HEK293 (cell line): ENCODE data around the gene PKD2.

Experiments used
- BCL11B ChIP-seq: fragments of 450-650 bp; formaldehyde crosslinking; IDR thresholded peaks from 2 replicates; pipeline ENCODE4 v1.5.1; 2016; ENCODE audit warnings: low read depth, missing biosample characterization, missing genetic modification characterization
- IKZF3 ChIP-seq: fragments of 450-650 bp; IDR thresholded peaks from 2 replicates; pipeline ENCODE4 v1.5.0; 2018; ENCODE audit warnings: missing biosample characterization, mild to moderate bottlenecking, missing genetic modification characterization, moderate library complexity
- KLF10 ChIP-seq: fragments of 450-650 bp; IDR thresholded peaks from 2 replicates; pipeline ENCODE4 v1.5.1; 2018; ENCODE audit warnings: missing biosample characterization, mild to moderate bottlenecking, missing genetic modification characterization
- OSR2 ChIP-seq: fragments of 450-650 bp; formaldehyde crosslinking; IDR thresholded peaks from 2 replicates; pipeline ENCODE4 v1.5.1; 2016; ENCODE audit warnings: missing biosample characterization, missing genetic modification characterization
- OVOL3 ChIP-seq: fragments of 450-650 bp; formaldehyde crosslinking; IDR thresholded peaks from 2 replicates; pipeline ENCODE4 v1.5.1; 2016; ENCODE audit warnings: missing biosample characterization, missing genetic modification characterization
- ZBTB17 ChIP-seq: fragments of 450-650 bp; formaldehyde crosslinking; IDR thresholded peaks from 2 replicates; pipeline ENCODE4 v1.5.1; 2016; ENCODE audit warnings: missing biosample characterization, missing genetic modification characterization
- ZBTB20 ChIP-seq: fragments of 450-650 bp; formaldehyde crosslinking; IDR thresholded peaks from 2 replicates; pipeline ENCODE4 v1.5.1; 2016; ENCODE audit warnings: missing biosample characterization, missing genetic modification characterization
- ZBTB8A ChIP-seq: fragments of 450-650 bp; formaldehyde crosslinking; IDR thresholded peaks from 2 replicates; pipeline ENCODE4 v1.5.1; 2016; ENCODE audit warnings: missing biosample characterization, missing genetic modification characterization
- ZEB2 ChIP-seq: fragments of 450-650 bp; formaldehyde crosslinking; IDR thresholded peaks from 2 replicates; pipeline ENCODE4 v1.5.1; 2016; ENCODE audit warnings: missing biosample characterization, missing genetic modification characterization
- ZIC2 ChIP-seq: fragments of 450-650 bp; formaldehyde crosslinking; IDR thresholded peaks from 2 replicates; pipeline ENCODE4 v1.5.1; 2016; ENCODE audit warnings: missing biosample characterization, missing genetic modification characterization
- ZNF132 ChIP-seq: fragments of 450-650 bp; formaldehyde crosslinking; IDR thresholded peaks from 2 replicates; pipeline ENCODE4 v1.5.1; 2017; ENCODE audit warnings: missing biosample characterization, missing genetic modification characterization, borderline replicate concordance
- ZNF155 ChIP-seq: fragments of 450-650 bp; formaldehyde crosslinking; IDR thresholded peaks from 2 replicates; pipeline ENCODE4 v1.5.1; 2016; ENCODE audit warnings: missing biosample characterization, missing genetic modification characterization
- ZNF175 ChIP-seq: fragments of 450-650 bp; formaldehyde crosslinking; IDR thresholded peaks from 2 replicates; pipeline ENCODE4 v1.5.1; 2016; ENCODE audit warnings: missing biosample characterization, missing genetic modification characterization
- ZNF184 ChIP-seq: fragments of 450-650 bp; IDR thresholded peaks from 2 replicates; pipeline ENCODE4 v1.5.1; 2018; ENCODE audit warnings: missing biosample characterization, mild to moderate bottlenecking, missing genetic modification characterization
- ZNF211 ChIP-seq: fragments of 450-650 bp; formaldehyde crosslinking; IDR thresholded peaks from 2 replicates; pipeline ENCODE4 v1.5.1; 2016; ENCODE audit warnings: low read depth, missing biosample characterization, missing genetic modification characterization
- ZNF248 ChIP-seq: fragments of 450-650 bp; formaldehyde crosslinking; IDR thresholded peaks from 2 replicates; pipeline ENCODE4 v1.5.1; 2017; ENCODE audit warnings: missing biosample characterization, missing genetic modification characterization
- ZNF266 ChIP-seq: fragments of 450-650 bp; formaldehyde crosslinking; IDR thresholded peaks from 2 replicates; pipeline ENCODE4 v1.5.1; 2016; ENCODE audit warnings: missing biosample characterization, missing genetic modification characterization, low read depth
- ZNF416 ChIP-seq: fragments of 450-650 bp; formaldehyde crosslinking; IDR thresholded peaks from 2 replicates; pipeline ENCODE4 v1.5.1; 2016; ENCODE audit warnings: missing biosample characterization, missing genetic modification characterization
- ZNF423 ChIP-seq: fragments of 450-650 bp; formaldehyde crosslinking; IDR thresholded peaks from 2 replicates; pipeline ENCODE4 v1.5.1; 2016; ENCODE audit warnings: missing biosample characterization, missing genetic modification characterization
- ZNF501 ChIP-seq: fragments of 450-650 bp; formaldehyde crosslinking; IDR thresholded peaks from 2 replicates; pipeline ENCODE4 v1.5.1; 2016; ENCODE audit warnings: missing biosample characterization, missing genetic modification characterization
- ZNF629 ChIP-seq: fragments of 450-650 bp; formaldehyde crosslinking; IDR thresholded peaks from 2 replicates; pipeline ENCODE4 v1.5.1; 2017; ENCODE audit warnings: missing biosample characterization, missing genetic modification characterization
- ZNF677 ChIP-seq: fragments of 450-650 bp; IDR thresholded peaks from 2 replicates; pipeline ENCODE4 v1.5.0; 2018; ENCODE audit warnings: missing biosample characterization, mild to moderate bottlenecking, missing genetic modification characterization, moderate library complexity
- ZNF747 ChIP-seq: fragments of 450-650 bp; formaldehyde crosslinking; IDR thresholded peaks from 2 replicates; pipeline ENCODE4 v1.5.1; 2016; ENCODE audit warnings: missing biosample characterization, missing genetic modification characterization
- ZNF768 ChIP-seq: fragments of 450-650 bp; formaldehyde crosslinking; IDR thresholded peaks from 2 replicates; pipeline ENCODE4 v1.5.1; 2018; ENCODE audit warnings: missing biosample characterization, mild to moderate bottlenecking, missing genetic modification characterization
- ZNF837 ChIP-seq: fragments of 450-650 bp; formaldehyde crosslinking; IDR thresholded peaks from 2 replicates; pipeline ENCODE4 v1.5.1; 2016; ENCODE audit warnings: missing biosample characterization, missing genetic modification characterization
- ZSCAN30 ChIP-seq: fragments of 450-650 bp; IDR thresholded peaks from 2 replicates; pipeline ENCODE4 v1.5.1; 2018; ENCODE audit warnings: missing biosample characterization, mild to moderate bottlenecking, missing genetic modification characterization, moderate library complexity
- TF ChIP-seq, protein P1 (sequence below): IDR thresholded peaks from 2 replicates; pipeline ENCODE4 v1.6.1; 2011; ENCODE audit warnings: mild to moderate bottlenecking, low read depth, low read length, borderline replicate concordance
- TF ChIP-seq, protein P2 (sequence below): fragments of 450-650 bp; formaldehyde crosslinking; IDR thresholded peaks from 2 replicates; pipeline ENCODE4 v1.5.1; 2016; ENCODE audit warnings: missing biosample characterization, missing genetic modification characterization
- TF ChIP-seq, protein P3 (sequence below): fragments of 450-650 bp; formaldehyde crosslinking; IDR thresholded peaks from 2 replicates; pipeline ENCODE4 v1.5.1; 2016; ENCODE audit warnings: missing biosample characterization, missing genetic modification characterization
- TF ChIP-seq, protein P4 (sequence below): fragments of 450-650 bp; formaldehyde crosslinking; IDR thresholded peaks from 2 replicates; pipeline ENCODE4; 2016; ENCODE audit warnings: missing biosample characterization, missing genetic modification characterization
- TF ChIP-seq, protein P5 (sequence below): sonication (generic); formaldehyde crosslinking; IDR thresholded peaks from 2 replicates; pipeline ENCODE4 v1.8.1; 2022; ENCODE audit warnings: mild to moderate bottlenecking, moderate library complexity, missing genetic modification reagents
- TF ChIP-seq, protein P6 (sequence below): fragments of 450-650 bp; formaldehyde crosslinking; IDR thresholded peaks from 2 replicates; pipeline ENCODE4 v1.5.1; 2016; ENCODE audit warnings: missing biosample characterization, missing genetic modification characterization

PKD2 gene

DNA sequence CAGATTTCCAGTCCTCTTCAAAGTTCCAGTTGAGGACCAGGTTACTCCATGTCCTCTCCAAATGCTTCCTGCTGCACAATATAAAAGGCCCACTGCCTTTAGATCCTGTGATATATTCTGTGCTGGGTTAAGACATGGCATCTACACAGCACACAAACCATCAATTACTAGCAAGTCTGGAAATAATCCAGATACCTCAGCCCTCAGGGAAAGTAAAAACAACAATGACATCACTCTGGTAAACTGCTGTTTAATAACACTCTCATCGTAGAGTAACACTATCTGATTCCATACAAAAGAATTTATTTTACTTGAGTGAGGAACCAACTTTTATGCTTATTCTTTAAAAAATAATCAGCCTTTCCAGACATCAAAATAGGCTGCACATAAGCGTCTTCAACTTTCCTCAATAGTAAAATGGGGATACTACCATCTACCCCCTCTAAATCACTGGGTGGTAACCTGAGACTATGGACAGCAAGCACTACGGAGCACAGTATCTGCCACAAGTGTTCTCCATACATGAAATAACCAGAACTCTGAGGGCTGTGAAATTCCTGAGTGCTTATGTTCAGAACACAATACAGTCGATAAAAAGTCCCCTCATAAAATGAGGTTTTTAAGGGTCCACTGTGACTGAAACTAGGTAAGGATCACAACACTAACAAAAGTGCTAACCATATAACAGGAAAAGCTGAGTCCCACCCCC is 97.6 kb downstream of the PKD2 start (continued):
- TF ChIP-seq ZNF423 (tag by site-specific recombination) (no peak), ZNF501 (tag by site-specific recombination) (no peak), IKZF3 (tag by site-specific recombination) (peak; percentile 87), ZNF416 (tag by site-specific recombination) (no peak), ZBTB8A (tag by site-specific recombination) (peak; percentile 65), ZEB2 (tag by site-specific recombination) (peak; percentile 78), ZNF768 (tag by site-specific recombination) (no peak), ZNF184 (tag by site-specific recombination) (0 out of 2 replicates have a peak, but pooled peaks have one; percentile 58), ZNF132 (no peak), ZBTB17 (peak; percentile 71), ZBTB20 (no peak), OSR2 (0 out of 2 replicates have a peak, but pooled peaks have one; percentile 33), KLF10 (tag by site-specific recombination) (peak; percentile 63; the same call in 1 of the 2 replicates), ZNF837 (tag by site-specific recombination) (no peak), ZNF175 (no peak), ZNF629 (peak; percentile 85), ZSCAN30 (tag by site-specific recombination) (0 out of 2 replicates have a peak, but pooled peaks have one; percentile 19), ZNF155 (tag by site-specific recombination) (no peak), ZIC2 (tag by site-specific recombination) (no peak), ZNF248 (tag by site-specific recombination) (no peak), ZNF677 (tag by site-specific recombination) (no peak), ZNF211 (tag by site-specific recombination) (no peak), ZNF266 (tag by site-specific recombination) (no peak), OVOL3 (tag by site-specific recombination) (no peak), ZNF747 (tag by site-specific recombination) (no peak), BCL11B (tag by site-specific recombination) (no peak)
- TF ChIP-seq, protein P1, sequence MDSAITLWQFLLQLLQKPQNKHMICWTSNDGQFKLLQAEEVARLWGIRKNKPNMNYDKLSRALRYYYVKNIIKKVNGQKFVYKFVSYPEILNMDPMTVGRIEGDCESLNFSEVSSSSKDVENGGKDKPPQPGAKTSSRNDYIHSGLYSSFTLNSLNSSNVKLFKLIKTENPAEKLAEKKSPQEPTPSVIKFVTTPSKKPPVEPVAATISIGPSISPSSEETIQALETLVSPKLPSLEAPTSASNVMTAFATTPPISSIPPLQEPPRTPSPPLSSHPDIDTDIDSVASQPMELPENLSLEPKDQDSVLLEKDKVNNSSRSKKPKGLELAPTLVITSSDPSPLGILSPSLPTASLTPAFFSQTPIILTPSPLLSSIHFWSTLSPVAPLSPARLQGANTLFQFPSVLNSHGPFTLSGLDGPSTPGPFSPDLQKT: no peak
- TF ChIP-seq, protein P2, sequence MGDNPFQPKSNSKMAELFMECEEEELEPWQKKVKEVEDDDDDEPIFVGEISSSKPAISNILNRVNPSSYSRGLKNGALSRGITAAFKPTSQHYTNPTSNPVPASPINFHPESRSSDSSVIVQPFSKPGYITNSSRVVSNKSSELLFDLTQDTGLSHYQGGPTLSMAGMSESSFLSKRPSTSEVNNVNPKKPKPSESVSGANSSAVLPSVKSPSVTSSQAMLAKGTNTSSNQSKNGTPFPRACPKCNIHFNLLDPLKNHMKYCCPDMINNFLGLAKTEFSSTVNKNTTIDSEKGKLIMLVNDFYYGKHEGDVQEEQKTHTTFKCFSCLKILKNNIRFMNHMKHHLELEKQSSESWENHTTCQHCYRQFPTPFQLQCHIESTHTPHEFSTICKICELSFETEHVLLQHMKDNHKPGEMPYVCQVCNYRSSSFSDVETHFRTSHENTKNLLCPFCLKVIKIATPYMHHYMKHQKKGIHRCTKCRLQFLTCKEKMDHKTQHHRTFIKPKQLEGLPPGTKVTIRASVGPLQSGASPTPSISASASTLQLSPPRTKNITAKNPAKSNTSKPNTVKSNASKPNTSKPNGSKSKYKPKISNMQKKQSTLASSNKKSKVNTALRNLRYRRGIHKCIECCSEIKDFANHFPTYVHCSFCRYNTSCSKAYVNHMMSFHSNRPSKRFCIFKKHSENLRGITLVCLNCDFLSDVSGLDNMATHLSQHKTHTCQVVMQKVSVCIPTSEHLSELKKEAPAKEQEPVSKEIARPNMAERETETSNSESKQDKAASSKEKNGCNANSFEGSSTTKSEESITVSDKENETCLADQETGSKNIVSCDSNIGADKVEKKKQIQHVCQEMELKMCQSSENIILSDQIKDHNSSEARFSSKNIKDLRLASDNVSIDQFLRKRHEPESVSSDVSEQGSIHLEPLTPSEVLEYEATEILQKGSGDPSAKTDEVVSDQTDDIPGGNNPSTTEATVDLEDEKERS: no peak
- TF ChIP-seq, protein P3, sequence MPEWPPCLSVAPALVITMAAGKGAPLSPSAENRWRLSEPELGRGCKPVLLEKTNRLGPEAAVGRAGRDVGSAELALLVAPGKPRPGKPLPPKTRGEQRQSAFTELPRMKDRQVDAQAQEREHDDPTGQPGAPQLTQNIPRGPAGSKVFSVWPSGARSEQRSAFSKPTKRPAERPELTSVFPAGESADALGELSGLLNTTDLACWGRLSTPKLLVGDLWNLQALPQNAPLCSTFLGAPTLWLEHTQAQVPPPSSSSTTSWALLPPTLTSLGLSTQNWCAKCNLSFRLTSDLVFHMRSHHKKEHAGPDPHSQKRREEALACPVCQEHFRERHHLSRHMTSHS (tag by site-specific recombination): no peak
- TF ChIP-seq, protein P4, sequence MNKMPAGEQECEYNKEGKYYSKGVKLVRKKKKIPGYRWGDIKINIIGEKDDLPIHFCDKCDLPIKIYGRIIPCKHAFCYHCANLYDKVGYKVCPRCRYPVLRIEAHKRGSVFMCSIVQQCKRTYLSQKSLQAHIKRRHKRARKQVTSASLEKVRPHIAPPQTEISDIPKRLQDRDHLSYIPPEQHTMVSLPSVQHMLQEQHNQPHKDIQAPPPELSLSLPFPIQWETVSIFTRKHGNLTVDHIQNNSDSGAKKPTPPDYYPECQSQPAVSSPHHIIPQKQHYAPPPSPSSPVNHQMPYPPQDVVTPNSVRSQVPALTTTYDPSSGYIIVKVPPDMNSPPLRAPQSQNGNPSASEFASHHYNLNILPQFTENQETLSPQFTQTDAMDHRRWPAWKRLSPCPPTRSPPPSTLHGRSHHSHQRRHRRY: no peak
- TF ChIP-seq, protein P5, sequence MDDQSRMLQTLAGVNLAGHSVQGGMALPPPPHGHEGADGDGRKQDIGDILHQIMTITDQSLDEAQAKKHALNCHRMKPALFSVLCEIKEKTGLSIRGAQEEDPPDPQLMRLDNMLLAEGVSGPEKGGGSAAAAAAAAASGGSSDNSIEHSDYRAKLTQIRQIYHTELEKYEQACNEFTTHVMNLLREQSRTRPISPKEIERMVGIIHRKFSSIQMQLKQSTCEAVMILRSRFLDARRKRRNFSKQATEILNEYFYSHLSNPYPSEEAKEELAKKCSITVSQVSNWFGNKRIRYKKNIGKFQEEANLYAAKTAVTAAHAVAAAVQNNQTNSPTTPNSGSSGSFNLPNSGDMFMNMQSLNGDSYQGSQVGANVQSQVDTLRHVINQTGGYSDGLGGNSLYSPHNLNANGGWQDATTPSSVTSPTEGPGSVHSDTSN: no peak
- TF ChIP-seq, protein P6, sequence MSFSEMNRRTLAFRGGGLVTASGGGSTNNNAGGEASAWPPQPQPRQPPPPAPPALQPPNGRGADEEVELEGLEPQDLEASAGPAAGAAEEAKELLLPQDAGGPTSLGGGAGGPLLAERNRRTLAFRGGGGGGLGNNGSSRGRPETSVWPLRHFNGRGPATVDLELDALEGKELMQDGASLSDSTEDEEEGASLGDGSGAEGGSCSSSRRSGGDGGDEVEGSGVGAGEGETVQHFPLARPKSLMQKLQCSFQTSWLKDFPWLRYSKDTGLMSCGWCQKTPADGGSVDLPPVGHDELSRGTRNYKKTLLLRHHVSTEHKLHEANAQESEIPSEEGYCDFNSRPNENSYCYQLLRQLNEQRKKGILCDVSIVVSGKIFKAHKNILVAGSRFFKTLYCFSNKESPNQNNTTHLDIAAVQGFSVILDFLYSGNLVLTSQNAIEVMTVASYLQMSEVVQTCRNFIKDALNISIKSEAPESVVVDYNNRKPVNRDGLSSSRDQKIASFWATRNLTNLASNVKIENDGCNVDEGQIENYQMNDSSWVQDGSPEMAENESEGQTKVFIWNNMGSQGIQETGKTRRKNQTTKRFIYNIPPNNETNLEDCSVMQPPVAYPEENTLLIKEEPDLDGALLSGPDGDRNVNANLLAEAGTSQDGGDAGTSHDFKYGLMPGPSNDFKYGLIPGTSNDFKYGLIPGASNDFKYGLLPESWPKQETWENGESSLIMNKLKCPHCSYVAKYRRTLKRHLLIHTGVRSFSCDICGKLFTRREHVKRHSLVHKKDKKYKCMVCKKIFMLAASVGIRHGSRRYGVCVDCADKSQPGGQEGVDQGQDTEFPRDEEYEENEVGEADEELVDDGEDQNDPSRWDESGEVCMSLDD (tag by site-specific recombination): no peak
